Suprapubic skin (tissue), 4 donors: ENCODE results near the gene AOX1. TPM values are rescaled to one million over a fixed set of nuclear protein-coding genes. Genes with fewer than 3 reads are reported as not detected.
"Not testable (repeated sequence)": the region's sequence is repeated elsewhere in the genome, so short reads cannot be mapped to it uniquely, and the experiment has no call there.

Experiments used
- DNase-seq, 2 donors: peaks; one replicate each; pipeline ENCODE4 v3.0.0-alpha.2; 2019; ENCODE audit warnings: low spot score in 2 of 2
- H3K27ac ChIP-seq: fragments of 200-600 bp; sonication (generic); one replicate; pipeline ENCODE4 v1.5.1; 2019
- H3K27me3 ChIP-seq: fragments of 200-600 bp; sonication (generic); one replicate; pipeline ENCODE4 v1.5.1; 2019
- H3K36me3 ChIP-seq: fragments of 200-600 bp; sonication (generic); one replicate; pipeline ENCODE4 v1.5.1; 2019
- H3K4me1 ChIP-seq: fragments of 200-600 bp; sonication (generic); one replicate; pipeline ENCODE4 v1.5.1; 2019
- H3K4me3 ChIP-seq: fragments of 200-600 bp; sonication (generic); one replicate; pipeline ENCODE4 v1.5.1; 2019; ENCODE audit warnings: mild to moderate bottlenecking
- H3K9me3 ChIP-seq: fragments of 200-600 bp; sonication (generic); one replicate; pipeline ENCODE4 v1.5.1; 2019
- EP300 ChIP-seq: sonication (generic); formaldehyde crosslinking; IDR thresholded peaks from one replicate; pipeline ENCODE4 v1.6.1; 2017; ENCODE audit warnings: antibody characterized with exemption
- POLR2A ChIP-seq, 2 donors: fragments of 450-650 bp; IDR thresholded peaks; one replicate each; pipeline ENCODE4 v1.6.1; 2017; ENCODE audit warnings: antibody characterized with exemption in 2 of 2, mild to moderate bottlenecking in 2 of 2, moderate library complexity in 2 of 2
- POLR2AphosphoS5 ChIP-seq, 3 donors: sonication (generic); formaldehyde crosslinking; IDR thresholded peaks; one replicate each; pipeline ENCODE4 v1.6.1; 2017; ENCODE audit warnings: antibody characterized with exemption in 3 of 3
- whole genome bisulfite sequencing: methylation state at CpG from one replicate; pipeline ENCODE4 v1.1.5; 2018; 5-methylcytosine and 5-hydroxymethylcytosine counted together
- total RNA-seq, 4 donors: library from RNA; depleted of rRNA; stranded (reverse); fragments of >200 nt; gene quantifications; one replicate each; pipeline ENCODE4 v1.1.0, GENCODE V29; 2016
- TF ChIP-seq, protein P1 (sequence below), 2 donors: fragments of 200-600 bp in 1 of 2; fragments of 450-650 bp in 1 of 2; sonication (generic) in 1 of 2; IDR thresholded peaks; one replicate each; pipeline ENCODE4 v1.5.1; 2016 to 2019; ENCODE audit warnings: antibody characterized with exemption in 2 of 2, mild to moderate bottlenecking in 1 of 2, moderate library complexity in 1 of 2

Gene AOX1
- total RNA-seq, 4 donors from 2014 or later = 20.1 to 46.9 (median 30.4) TPM

- H3K27ac ChIP-seq = peak overlapping the region; percentile 50
- TF ChIP-seq EP300 = no peak
- TF ChIP-seq, protein P1, sequence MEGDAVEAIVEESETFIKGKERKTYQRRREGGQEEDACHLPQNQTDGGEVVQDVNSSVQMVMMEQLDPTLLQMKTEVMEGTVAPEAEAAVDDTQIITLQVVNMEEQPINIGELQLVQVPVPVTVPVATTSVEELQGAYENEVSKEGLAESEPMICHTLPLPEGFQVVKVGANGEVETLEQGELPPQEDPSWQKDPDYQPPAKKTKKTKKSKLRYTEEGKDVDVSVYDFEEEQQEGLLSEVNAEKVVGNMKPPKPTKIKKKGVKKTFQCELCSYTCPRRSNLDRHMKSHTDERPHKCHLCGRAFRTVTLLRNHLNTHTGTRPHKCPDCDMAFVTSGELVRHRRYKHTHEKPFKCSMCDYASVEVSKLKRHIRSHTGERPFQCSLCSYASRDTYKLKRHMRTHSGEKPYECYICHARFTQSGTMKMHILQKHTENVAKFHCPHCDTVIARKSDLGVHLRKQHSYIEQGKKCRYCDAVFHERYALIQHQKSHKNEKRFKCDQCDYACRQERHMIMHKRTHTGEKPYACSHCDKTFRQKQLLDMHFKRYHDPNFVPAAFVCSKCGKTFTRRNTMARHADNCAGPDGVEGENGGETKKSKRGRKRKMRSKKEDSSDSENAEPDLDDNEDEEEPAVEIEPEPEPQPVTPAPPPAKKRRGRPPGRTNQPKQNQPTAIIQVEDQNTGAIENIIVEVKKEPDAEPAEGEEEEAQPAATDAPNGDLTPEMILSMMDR (IDR thresholded peaks at IDR 0.05) = no peak
- TF ChIP-seq POLR2A (IDR thresholded peaks at IDR 0.05) = no peak
- TF ChIP-seq POLR2AphosphoS5 (IDR thresholded peaks at IDR 0.05) = no peak
- H3K4me1 ChIP-seq = no peaks in the 10 kb centered on the region
- H3K36me3 ChIP-seq = peaks cover 8% of the 10 kb centered on the region
- DNase-seq = peak in 1 of 2 donors; percentile 73
- H3K9me3 ChIP-seq = no peaks in the 10 kb centered on the region
- H3K27me3 ChIP-seq = no peaks in the 10 kb centered on the region
- no peak overlapping the region for H3K4me3 ChIP-seq
Observed at GRCh38 chr2:200609028-200609614, 23.3 kb downstream of the AOX1 start.

DNA sequence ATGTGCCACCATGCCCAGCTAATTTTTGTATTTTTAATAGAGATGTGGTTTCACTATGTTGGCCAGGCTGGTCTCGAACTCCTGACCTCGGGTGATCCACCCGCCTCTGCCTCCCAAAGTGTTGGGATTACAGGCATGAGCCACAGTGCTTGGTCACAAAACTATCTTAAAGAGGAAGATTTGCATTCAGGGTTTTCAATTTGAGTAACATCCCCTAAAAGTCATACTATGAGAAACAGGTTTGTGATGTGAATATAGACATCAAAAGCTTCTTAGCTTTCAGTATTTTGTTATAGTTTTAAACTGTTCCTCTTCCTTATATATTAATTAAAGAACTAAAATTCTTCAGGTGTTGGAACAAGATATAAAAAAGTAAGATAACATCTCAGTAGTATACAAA lies 24.4 kb downstream of the AOX1 start:
- H3K4me3 ChIP-seq, H3K27me3 ChIP-seq, H3K4me1 ChIP-seq, DNase-seq, H3K9me3 ChIP-seq, H3K36me3 ChIP-seq: not testable (repeated sequence)
- peak overlapping the region; percentile 50 for H3K27ac ChIP-seq
- 92% methylated on average over 3 of the region's 3 CpGs for WGBS

GRCh38 chr2:200613692-200614091 lies 27.9 kb downstream of the AOX1 start:
- DNase-seq = no peak
- Histone ChIP-seq H3K9me3 (no peaks in the 10 kb centered on the region), H3K27ac (no peak overlapping the region), H3K36me3 (peaks cover 5% of the 10 kb centered on the region), H3K4me3 (no peak overlapping the region), H3K27me3 (no peaks in the 10 kb centered on the region), H3K4me1 (no peaks in the 10 kb centered on the region)
- TF ChIP-seq POLR2A (IDR thresholded peaks at IDR 0.05) (no peak), POLR2AphosphoS5 (IDR thresholded peaks at IDR 0.05) (no peak), EP300 (no peak)
- TF ChIP-seq, protein P1 (IDR thresholded peaks at IDR 0.05) = no peak
- 68% methylated on average over 4 of the region's 4 CpGs for WGBS

- no peak for TF ChIP-seq EP300
- TF ChIP-seq, protein P1 (IDR thresholded peaks at IDR 0.05) = no peak
- no peak for TF ChIP-seq POLR2AphosphoS5 (IDR thresholded peaks at IDR 0.05)
- TF ChIP-seq POLR2A (IDR thresholded peaks at IDR 0.05) = no peak
- H3K27me3 ChIP-seq = no peaks in the 10 kb centered on the region
- H3K9me3 ChIP-seq = no peaks in the 10 kb centered on the region
- no peak for DNase-seq
- H3K27ac ChIP-seq = no peak overlapping the region
- 87% methylated on average over 2 of the region's 2 CpGs for whole genome bisulfite sequencing
- peaks cover 5% of the 10 kb centered on the region for H3K36me3 ChIP-seq
- no peaks in the 10 kb centered on the region for H3K4me1 ChIP-seq
- H3K4me3 ChIP-seq = no peak overlapping the region
Observed at GRCh38 chr2:200614249-200614648, 28.4 kb downstream of the AOX1 start.

GRCh38 chr2:200615247-200615646 lies 29.4 kb downstream of the AOX1 start:
- Histone ChIP-seq H3K36me3 (peaks cover 5% of the 10 kb centered on the region), H3K9me3 (no peaks in the 10 kb centered on the region), H3K27ac (no peak overlapping the region), H3K27me3 (no peaks in the 10 kb centered on the region), H3K4me3 (no peak overlapping the region), H3K4me1 (no peaks in the 10 kb centered on the region)
- no peak for DNase-seq
- 75% methylated on average over 1 of the region's 1 CpG for WGBS
- TF ChIP-seq POLR2A (IDR thresholded peaks at IDR 0.05) (no peak), EP300 (no peak), POLR2AphosphoS5 (IDR thresholded peaks at IDR 0.05) (no peak)
- TF ChIP-seq, protein P1 (IDR thresholded peaks at IDR 0.05) = no peak

GRCh38 chr2:200616193-200616592 lies 30.4 kb downstream of the AOX1 start:
- Histone ChIP-seq H3K4me1 (no peaks in the 10 kb centered on the region), H3K27ac (peak overlapping the region; percentile 14), H3K36me3 (peaks cover 5% of the 10 kb centered on the region), H3K4me3 (no peak overlapping the region), H3K9me3 (no peaks in the 10 kb centered on the region), H3K27me3 (no peaks in the 10 kb centered on the region)
- DNase-seq = no peak
- 75% methylated on average over 5 of the region's 5 CpGs for WGBS
- TF ChIP-seq POLR2A (IDR thresholded peaks at IDR 0.05) = no peak
- no peak for TF ChIP-seq POLR2AphosphoS5 (IDR thresholded peaks at IDR 0.05)
- TF ChIP-seq, protein P1 (IDR thresholded peaks at IDR 0.05) = no peak
- no peak for TF ChIP-seq EP300
